Measurements from ENCODE around the gene DOCK1.

DOCK1 gene

GRCh38 chr10:127227027-127227426, 321.8 kb downstream of the DOCK1 start:
- no peaks in the 10 kb centered on the region for H3K36me3 ChIP-seq (replicated peaks; ENCODE audit: insufficient read depth, low read length)
- no peaks in the 10 kb centered on the region for H3K4me1 ChIP-seq (ENCODE audit: low read length)
- H3K9me3 ChIP-seq (replicated peaks; ENCODE audit: insufficient read depth, low read length): no peaks in the 10 kb centered on the region
- H3K9me2 ChIP-seq (replicated peaks; ENCODE audit: insufficient read depth, low read length): no peaks in the 10 kb centered on the region
- no peak for DNase-seq
- no peaks in the 10 kb centered on the region for H4K20me1 ChIP-seq (ENCODE audit: insufficient read depth, low read length)
- H3K4me3 ChIP-seq (ENCODE audit: low read length): no peak overlapping the region
- no peaks in the 10 kb centered on the region for H3K79me2 ChIP-seq (ENCODE audit: low read length)
- H3K4me2 ChIP-seq (ENCODE audit: low read depth, low read length): no peak overlapping the region
- TF ChIP-seq EZH2phosphoT487 (IDR thresholded peaks at IDR 0.05; ENCODE audit: low read length) (no peak), CTCF (IDR thresholded peaks at IDR 0.05; ENCODE audit: low read length) (no peak), EZH2 (optimal IDR thresholded peaks at IDR 0.05; ENCODE audit: low read depth, low read length) (no peak)
- no peak overlapping the region for H2AFZ ChIP-seq (ENCODE audit: low read length)
- H3F3A ChIP-seq (ENCODE audit: insufficient read depth, low read length): no peaks in the 10 kb centered on the region
- no peak overlapping the region for H3K27ac ChIP-seq (ENCODE audit: low read length)
- H3K9ac ChIP-seq (ENCODE audit: low read length): no peak overlapping the region
- H3K27me3 ChIP-seq (replicated peaks; ENCODE audit: insufficient read depth, low read length): no peaks in the 10 kb centered on the region

GRCh38 chr10:127227663-127228062, 322.4 kb downstream of the DOCK1 start:
- Histone ChIP-seq H3F3A (ENCODE audit: insufficient read depth, low read length) (no peaks in the 10 kb centered on the region), H3K4me3 (ENCODE audit: low read length) (no peak overlapping the region), H3K9me2 (replicated peaks; ENCODE audit: insufficient read depth, low read length) (no peaks in the 10 kb centered on the region), H3K79me2 (ENCODE audit: low read length) (no peaks in the 10 kb centered on the region), H3K4me1 (ENCODE audit: low read length) (no peaks in the 10 kb centered on the region), H3K36me3 (replicated peaks; ENCODE audit: insufficient read depth, low read length) (no peaks in the 10 kb centered on the region), H3K9ac (ENCODE audit: low read length) (no peak overlapping the region), H3K27ac (ENCODE audit: low read length) (no peak overlapping the region), H2AFZ (ENCODE audit: low read length) (no peak overlapping the region), H3K9me3 (replicated peaks; ENCODE audit: insufficient read depth, low read length) (no peaks in the 10 kb centered on the region), H3K27me3 (replicated peaks; ENCODE audit: insufficient read depth, low read length) (no peaks in the 10 kb centered on the region), H3K4me2 (ENCODE audit: low read depth, low read length) (no peak overlapping the region), H4K20me1 (ENCODE audit: insufficient read depth, low read length) (no peaks in the 10 kb centered on the region)
- TF ChIP-seq EZH2 (optimal IDR thresholded peaks at IDR 0.05; ENCODE audit: low read depth, low read length) (no peak), EZH2phosphoT487 (IDR thresholded peaks at IDR 0.05; ENCODE audit: low read length) (no peak), CTCF (IDR thresholded peaks at IDR 0.05; ENCODE audit: low read length) (no peak)
- no peak for DNase-seq

GRCh38 chr10:127228195-127228787, 323.1 kb downstream of the DOCK1 start:
- H3K4me3 ChIP-seq (ENCODE audit: low read length): no peak overlapping the region
- DNase-seq: no peak

More at GRCh38 chr10:127228195-127228787, 323.1 kb downstream of the DOCK1 start:
- no peaks in the 10 kb centered on the region for H4K20me1 ChIP-seq (ENCODE audit: insufficient read depth, low read length)
- no peaks in the 10 kb centered on the region for H3K9me3 ChIP-seq (replicated peaks; ENCODE audit: insufficient read depth, low read length)
- no peak overlapping the region for H3K4me2 ChIP-seq (ENCODE audit: low read depth, low read length)
- no peaks in the 10 kb centered on the region for H3K36me3 ChIP-seq (replicated peaks; ENCODE audit: insufficient read depth, low read length)
- no peaks in the 10 kb centered on the region for H3K79me2 ChIP-seq (ENCODE audit: low read length)
- H3K27me3 ChIP-seq (replicated peaks; ENCODE audit: insufficient read depth, low read length): no peaks in the 10 kb centered on the region
- no peaks in the 10 kb centered on the region for H3K4me1 ChIP-seq (ENCODE audit: low read length)
- no peaks in the 10 kb centered on the region for H3K9me2 ChIP-seq (replicated peaks; ENCODE audit: insufficient read depth, low read length)
- H3F3A ChIP-seq (ENCODE audit: insufficient read depth, low read length): no peaks in the 10 kb centered on the region
- no peak for TF ChIP-seq CTCF (IDR thresholded peaks at IDR 0.05; ENCODE audit: low read length)
- H3K9ac ChIP-seq (ENCODE audit: low read length): no peak overlapping the region
- H2AFZ ChIP-seq (ENCODE audit: low read length): no peak overlapping the region
- no peak overlapping the region for H3K27ac ChIP-seq (ENCODE audit: low read length)

All from MM.1S (cell line).